RWPE2 (cell line): ENCODE measurements around the gene SLC1A7.

Experiments used
- ATAC-seq: fragments of 200-7000 bp; cut with Tn5 transposase; 3 replicates; pipeline ENCODE4 v1.9.1; 2021; ENCODE audit warnings: low read depth
- DNase-seq: peaks from one replicate; pipeline ENCODE4 v3.0.0-alpha.2; 2020; ENCODE audit warnings: low spot score
- H3K27ac ChIP-seq: fragments of 450-650 bp; 2 replicates; pipeline ENCODE4 v1.5.1; 2017; ENCODE audit warnings: mild to moderate bottlenecking; ENCODE audit not compliant: poor library complexity, severe bottlenecking
- H3K27me3 ChIP-seq: fragments of 250-450 bp; sonication (Bioruptor Pico); 2 replicates; pipeline ENCODE4 v1.5.1; 2021; ENCODE audit warnings: mild to moderate bottlenecking, moderate library complexity; ENCODE audit not compliant: insufficient read depth, poor library complexity, severe bottlenecking
- H3K36me3 ChIP-seq: fragments of 250-450 bp; sonication (Bioruptor Pico); 2 replicates; pipeline ENCODE4 v1.5.1; 2020; ENCODE audit warnings: low read depth, mild to moderate bottlenecking, moderate library complexity
- H3K4me1 ChIP-seq: fragments of 250-450 bp; sonication (Bioruptor Pico); 2 replicates; pipeline ENCODE4 v1.5.1; 2021; ENCODE audit warnings: mild to moderate bottlenecking, moderate library complexity; ENCODE audit not compliant: insufficient read depth, poor library complexity, severe bottlenecking
- H3K4me3 ChIP-seq: fragments of 250-450 bp; sonication (Bioruptor Pico); 2 replicates; pipeline ENCODE4 v1.5.1; 2021; ENCODE audit warnings: mild to moderate bottlenecking, moderate library complexity; ENCODE audit not compliant: severe bottlenecking
- H3K9me3 ChIP-seq: fragments of 250-450 bp; sonication (Bioruptor Pico); 2 replicates; pipeline ENCODE4 v1.5.1; 2021; ENCODE audit warnings: mild to moderate bottlenecking, moderate library complexity; ENCODE audit not compliant: severe bottlenecking
- CTCF ChIP-seq: fragments of 450-650 bp; IDR thresholded peaks from one replicate; pipeline ENCODE4 v1.5.1; 2017; ENCODE audit warnings: mild to moderate bottlenecking, moderate library complexity; ENCODE audit not compliant: poor library complexity, severe bottlenecking

The SLC1A7 gene

GRCh38 chr1:53145942-53146708 lies 3.7 kb upstream of the SLC1A7 start:
- peak overlapping the region; percentile 65 for H3K27ac ChIP-seq
- peak; percentile 95 for ATAC-seq
- peak; percentile 94 for DNase-seq

GRCh38 chr1:53145619-53145941 lies 3.1 kb upstream of the SLC1A7 start:
- H3K27ac ChIP-seq = peak overlapping the region; percentile 65
- DNase-seq (no peak), ATAC-seq (no peak)

More at GRCh38 chr1:53145942-53146708, 3.7 kb upstream of the SLC1A7 start:
- Histone ChIP-seq H3K9me3 (no peaks in the 10 kb centered on the region), H3K4me1 (peaks cover 26% of the 10 kb centered on the region), H3K4me3 (no peak overlapping the region), H3K36me3 (no peaks in the 10 kb centered on the region), H3K27me3 (no peaks in the 10 kb centered on the region)
- no peak for TF ChIP-seq CTCF

GRCh38 chr1:53145051-53145600 lies 2.7 kb upstream of the SLC1A7 start:
- no peak overlapping the region for H3K4me3 ChIP-seq
- peaks cover 26% of the 10 kb centered on the region for H3K4me1 ChIP-seq
- TF ChIP-seq CTCF = no peak
- DNase-seq (no peak), ATAC-seq (no peak)
- H3K27me3 ChIP-seq = no peaks in the 10 kb centered on the region
- H3K36me3 ChIP-seq = no peaks in the 10 kb centered on the region
- H3K9me3 ChIP-seq = no peaks in the 10 kb centered on the region
- H3K27ac ChIP-seq = peak overlapping the region; percentile 65

More at GRCh38 chr1:53145619-53145941, 3.1 kb upstream of the SLC1A7 start:
- H3K9me3 ChIP-seq = no peaks in the 10 kb centered on the region
- H3K36me3 ChIP-seq = no peaks in the 10 kb centered on the region
- no peak for TF ChIP-seq CTCF
- no peaks in the 10 kb centered on the region for H3K27me3 ChIP-seq
- H3K4me3 ChIP-seq = no peak overlapping the region
- H3K4me1 ChIP-seq = peaks cover 26% of the 10 kb centered on the region

GRCh38 chr1:53144201-53144600 lies 1.8 kb upstream of the SLC1A7 start:
- no peak overlapping the region for H3K27ac ChIP-seq
- H3K4me1 ChIP-seq = peaks cover 26% of the 10 kb centered on the region
- no peak for TF ChIP-seq CTCF
- H3K4me3 ChIP-seq = no peak overlapping the region
- H3K27me3 ChIP-seq = no peaks in the 10 kb centered on the region
- ATAC-seq = no peak
- H3K9me3 ChIP-seq = no peaks in the 10 kb centered on the region
- H3K36me3 ChIP-seq = no peaks in the 10 kb centered on the region
- no peak for DNase-seq

- Histone ChIP-seq H3K36me3 (no peaks in the 10 kb centered on the region), H3K27ac (no peak overlapping the region), H3K27me3 (no peaks in the 10 kb centered on the region), H3K4me1 (peaks cover 26% of the 10 kb centered on the region), H3K9me3 (no peaks in the 10 kb centered on the region), H3K4me3 (no peak overlapping the region)
- no peak for ATAC-seq
- no peak for TF ChIP-seq CTCF
- DNase-seq = no peak
Measured at GRCh38 chr1:53143527-53143926, 1.1 kb upstream of the SLC1A7 start.
